WERI-Rb-1 (cell line): ENCODE measurements around the gene C2CD2.

ENCODE experiments used
- DNase-seq: peaks from one replicate; pipeline ENCODE4 v3.0.0-alpha.2; 2020
- H3K27ac ChIP-seq: fragments of 250-450 bp; sonication (Bioruptor Pico); 2 replicates; pipeline ENCODE4 v1.5.1; 2020; ENCODE audit warnings: mild to moderate bottlenecking, moderate library complexity
- H3K27me3 ChIP-seq: fragments of 250-450 bp; sonication (Bioruptor Pico); 2 replicates; pipeline ENCODE4 v1.5.1; 2021; ENCODE audit warnings: mild to moderate bottlenecking, low read depth, moderate library complexity; ENCODE audit not compliant: insufficient read depth, severe bottlenecking
- H3K36me3 ChIP-seq: fragments of 250-450 bp; sonication (Bioruptor Pico); 2 replicates; pipeline ENCODE4 v1.5.1; 2020; ENCODE audit warnings: mild to moderate bottlenecking, moderate library complexity
- H3K4me3 ChIP-seq: 2 replicates; pipeline ENCODE4 v1.5.1; 2011; ENCODE audit warnings: low read depth, mild to moderate bottlenecking, control low read depth, low read length
- H3K9me3 ChIP-seq: fragments of 250-450 bp; sonication (Bioruptor Pico); 2 replicates; pipeline ENCODE4 v1.5.1; 2021; ENCODE audit warnings: mild to moderate bottlenecking, moderate library complexity; ENCODE audit not compliant: severe bottlenecking
- TF ChIP-seq, protein P1 (sequence below): IDR thresholded peaks from 2 replicates; pipeline ENCODE4 v1.5.1; 2011; ENCODE audit warnings: low read depth, mild to moderate bottlenecking, control low read depth, inconsistent platforms, low read length

The C2CD2 gene

GRCh38 chr21:41948078-41948895 lies 5.5 kb downstream of the C2CD2 start:
- no peaks in the 10 kb centered on the region for H3K27me3 ChIP-seq
- no peak overlapping the region for H3K27ac ChIP-seq
- peaks cover 16% of the 10 kb centered on the region for H3K36me3 ChIP-seq
- H3K4me3 ChIP-seq: no peak overlapping the region
- peak; percentile 6 for DNase-seq
- TF ChIP-seq, protein P1, sequence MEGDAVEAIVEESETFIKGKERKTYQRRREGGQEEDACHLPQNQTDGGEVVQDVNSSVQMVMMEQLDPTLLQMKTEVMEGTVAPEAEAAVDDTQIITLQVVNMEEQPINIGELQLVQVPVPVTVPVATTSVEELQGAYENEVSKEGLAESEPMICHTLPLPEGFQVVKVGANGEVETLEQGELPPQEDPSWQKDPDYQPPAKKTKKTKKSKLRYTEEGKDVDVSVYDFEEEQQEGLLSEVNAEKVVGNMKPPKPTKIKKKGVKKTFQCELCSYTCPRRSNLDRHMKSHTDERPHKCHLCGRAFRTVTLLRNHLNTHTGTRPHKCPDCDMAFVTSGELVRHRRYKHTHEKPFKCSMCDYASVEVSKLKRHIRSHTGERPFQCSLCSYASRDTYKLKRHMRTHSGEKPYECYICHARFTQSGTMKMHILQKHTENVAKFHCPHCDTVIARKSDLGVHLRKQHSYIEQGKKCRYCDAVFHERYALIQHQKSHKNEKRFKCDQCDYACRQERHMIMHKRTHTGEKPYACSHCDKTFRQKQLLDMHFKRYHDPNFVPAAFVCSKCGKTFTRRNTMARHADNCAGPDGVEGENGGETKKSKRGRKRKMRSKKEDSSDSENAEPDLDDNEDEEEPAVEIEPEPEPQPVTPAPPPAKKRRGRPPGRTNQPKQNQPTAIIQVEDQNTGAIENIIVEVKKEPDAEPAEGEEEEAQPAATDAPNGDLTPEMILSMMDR: no peak
- H3K9me3 ChIP-seq: no peaks in the 10 kb centered on the region

- TF ChIP-seq, protein P1: no peak
- Histone ChIP-seq H3K4me3 (no peak overlapping the region), H3K27me3 (no peaks in the 10 kb centered on the region), H3K36me3 (peaks cover 15% of the 10 kb centered on the region), H3K9me3 (no peaks in the 10 kb centered on the region), H3K27ac (no peak overlapping the region)
- DNase-seq: no peak
Measured at GRCh38 chr21:41945982-41946381, 7.8 kb downstream of the C2CD2 start.

DNA sequence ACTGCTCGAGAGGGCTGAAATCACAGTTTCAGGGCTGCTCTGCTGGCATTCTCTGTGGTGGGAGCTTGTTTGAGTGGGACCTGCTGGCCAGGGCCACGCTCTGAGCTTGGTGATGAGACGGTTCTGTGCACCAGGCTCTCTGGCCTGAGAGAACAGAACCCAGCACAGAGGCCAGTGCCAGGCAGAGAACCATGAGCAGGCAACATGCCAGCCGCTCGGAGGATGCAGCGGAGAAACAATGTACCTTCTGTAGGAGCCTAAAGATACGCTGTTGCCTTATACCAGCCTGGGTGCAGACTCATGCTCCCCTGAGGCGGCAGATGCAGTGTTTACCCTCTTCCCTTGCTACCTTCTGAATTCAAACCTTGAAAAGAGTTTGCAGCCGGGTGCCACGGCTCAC lies 10.0 kb downstream of the C2CD2 start:
- TF ChIP-seq, protein P1: no peak
- peaks cover 20% of the 10 kb centered on the region for H3K36me3 ChIP-seq

DNA sequence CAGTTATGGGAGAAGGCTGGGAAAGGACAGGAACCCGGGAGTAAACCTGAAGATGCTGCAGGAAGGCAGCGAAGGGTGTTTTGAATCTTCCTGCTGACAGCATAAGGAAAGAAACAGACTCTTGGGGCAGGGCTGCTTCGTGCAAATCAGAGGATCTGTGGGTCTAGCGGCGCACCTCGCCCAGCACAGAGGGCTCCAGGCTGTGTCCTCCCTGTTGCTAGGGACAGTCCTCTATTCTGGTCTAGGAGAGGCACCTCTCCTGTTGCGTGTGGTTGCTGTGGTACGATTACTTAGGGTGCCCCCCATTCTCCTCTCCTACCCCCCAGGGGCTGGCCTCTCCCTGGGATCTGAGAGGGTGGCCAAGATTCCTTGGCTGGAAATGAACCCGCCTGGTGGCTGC lies 11.4 kb downstream of the C2CD2 start:
- TF ChIP-seq, protein P1: no peak
- H3K9me3 ChIP-seq: no peaks in the 10 kb centered on the region
- H3K27me3 ChIP-seq: no peaks in the 10 kb centered on the region
- DNase-seq: no peak
- H3K4me3 ChIP-seq: no peak overlapping the region
- H3K36me3 ChIP-seq: peaks cover 21% of the 10 kb centered on the region
- H3K27ac ChIP-seq: no peak overlapping the region

More for the DNA sequence above, 10.0 kb downstream of the C2CD2 start:
- Histone ChIP-seq H3K27me3 (no peaks in the 10 kb centered on the region), H3K9me3 (no peaks in the 10 kb centered on the region), H3K27ac (no peak overlapping the region), H3K4me3 (no peak overlapping the region)
- DNase-seq: no peak

- DNase-seq: no peak
- Histone ChIP-seq H3K27me3 (no peaks in the 10 kb centered on the region), H3K9me3 (no peaks in the 10 kb centered on the region), H3K36me3 (peaks cover 21% of the 10 kb centered on the region), H3K27ac (no peak overlapping the region), H3K4me3 (no peak overlapping the region)
- TF ChIP-seq, protein P1: no peak
Measured at GRCh38 chr21:41941941-41942340, 11.9 kb downstream of the C2CD2 start.

DNA sequence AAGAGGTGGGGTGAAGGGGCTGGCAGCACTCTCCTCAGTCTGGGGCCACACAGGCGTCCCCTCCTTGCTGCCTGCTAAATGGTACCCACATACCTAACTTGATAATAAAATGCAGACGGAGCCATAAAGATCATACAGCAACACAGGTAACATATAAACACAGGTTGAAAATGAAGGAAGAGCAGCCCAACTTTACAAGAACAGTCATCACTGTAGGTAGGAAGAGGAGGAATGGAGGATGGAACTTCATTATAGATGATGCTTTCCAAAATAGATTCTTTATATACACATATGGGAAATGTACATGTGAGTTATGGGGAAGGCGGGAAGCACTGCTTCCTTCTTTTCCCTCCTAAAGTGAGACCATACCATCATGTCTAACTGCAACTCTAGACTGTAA lies 13.4 kb downstream of the C2CD2 start:
- Histone ChIP-seq H3K9me3 (no peaks in the 10 kb centered on the region), H3K36me3 (peaks cover 22% of the 10 kb centered on the region), H3K27ac (no peak overlapping the region), H3K27me3 (no peaks in the 10 kb centered on the region), H3K4me3 (no peak overlapping the region)
- TF ChIP-seq, protein P1: no peak
- no peak for DNase-seq
